Measurements from ENCODE around the gene LDLR. TPM values are rescaled to one million over a fixed set of nuclear protein-coding genes. Genes with fewer than 3 reads are reported as not detected.

The LDLR gene
- total RNA-seq, 2 donors from 2014 or later, result 65.0 to 190 TPM

GRCh38 chr19:11145536-11145924 lies 56.3 kb downstream of the LDLR start:
- Histone ChIP-seq H3K4me3 (no peak overlapping the region), H3K36me3 (no peaks in the 10 kb centered on the region), H3K27ac (no peak overlapping the region), H3K9me3 (no peaks in the 10 kb centered on the region), H3K27me3 (no peaks in the 10 kb centered on the region), H3K4me1 (no peaks in the 10 kb centered on the region), H3K9ac (ENCODE audit: low read depth in 2 of 2, low read length in 2 of 2) (no peak overlapping the region)
- TF ChIP-seq CTCF (IDR thresholded peaks at IDR 0.05), result no peak
- no peak for DNase-seq
- intact Hi-C loops (cut with DNase I), result no loop called here

GRCh38 chr19:11148001-11148400 lies 58.7 kb downstream of the LDLR start:
- intact Hi-C loops (cut with DNase I), result no loop called here
- Histone ChIP-seq H3K36me3 (no peaks in the 10 kb centered on the region), H3K9ac (ENCODE audit: low read depth in 2 of 2, low read length in 2 of 2) (no peak overlapping the region), H3K4me3 (no peak overlapping the region), H3K4me1 (no peaks in the 10 kb centered on the region), H3K27ac (no peak overlapping the region), H3K9me3 (no peaks in the 10 kb centered on the region), H3K27me3 (no peaks in the 10 kb centered on the region)
- TF ChIP-seq CTCF (IDR thresholded peaks at IDR 0.05), result no peak
- DNase-seq, result no peak

GRCh38 chr19:11151181-11151580 lies 61.9 kb downstream of the LDLR start:
- intact Hi-C loops (cut with DNase I), result no loop called here
- no peaks in the 10 kb centered on the region for H3K27me3 ChIP-seq
- H3K27ac ChIP-seq, result no peak overlapping the region
- no peaks in the 10 kb centered on the region for H3K9me3 ChIP-seq
- DNase-seq, result no peak
- H3K4me3 ChIP-seq, result no peak overlapping the region
- H3K36me3 ChIP-seq, result no peaks in the 10 kb centered on the region
- no peaks in the 10 kb centered on the region for H3K4me1 ChIP-seq
- H3K9ac ChIP-seq (ENCODE audit: low read depth in 2 of 2, low read length in 2 of 2), result no peak overlapping the region
- TF ChIP-seq CTCF (IDR thresholded peaks at IDR 0.05), result no peak

- peak; percentile 73 for DNase-seq
- H3K4me1 ChIP-seq, result no peaks in the 10 kb centered on the region
- H3K27ac ChIP-seq, result peak overlapping the region; percentile 37
- H3K9me3 ChIP-seq, result no peaks in the 10 kb centered on the region
- no peak for TF ChIP-seq CTCF (IDR thresholded peaks at IDR 0.05)
- no peak overlapping the region for H3K4me3 ChIP-seq
- intact Hi-C loops (cut with DNase I), result no loop called here
- no peaks in the 10 kb centered on the region for H3K36me3 ChIP-seq
- no peaks in the 10 kb centered on the region for H3K27me3 ChIP-seq
- no peak overlapping the region for H3K9ac ChIP-seq (ENCODE audit: low read depth in 2 of 2, low read length in 2 of 2)
Observed at GRCh38 chr19:11152318-11153062, 63.2 kb downstream of the LDLR start.

GRCh38 chr19:11154683-11155047 lies 65.4 kb downstream of the LDLR start:
- H3K4me3 ChIP-seq, result peak overlapping the region; percentile 80
- no peak for TF ChIP-seq CTCF (IDR thresholded peaks at IDR 0.05)
- DNase-seq, result no peak
- no peaks in the 10 kb centered on the region for H3K9me3 ChIP-seq
- H3K27me3 ChIP-seq, result no peaks in the 10 kb centered on the region
- H3K27ac ChIP-seq, result no peak overlapping the region
- intact Hi-C loops (cut with DNase I), result no loop called here
- H3K4me1 ChIP-seq, result no peaks in the 10 kb centered on the region
- no peak overlapping the region for H3K9ac ChIP-seq (ENCODE audit: low read depth in 2 of 2, low read length in 2 of 2)
- H3K36me3 ChIP-seq, result no peaks in the 10 kb centered on the region
